Measurements from ENCODE around the gene CFAP300. TPM values are rescaled to one million over a fixed set of nuclear protein-coding genes. Genes with fewer than 3 reads are reported as not detected.
A peak's percentile ranks its signal among the peaks of the same experiment; 100 is the strongest.

CFAP300 gene
- polyA plus RNA-seq, 1 of the 3 experiments (the other 2 are of a cell fraction), result 1.5 TPM

GRCh38 chr11:102046841-102047240 lies 396 bp upstream of the CFAP300 start:
- Histone ChIP-seq H3K4me3 (ENCODE audit: low read depth in 2 of 2, low read length in 1 of 2) (peak overlapping the region; percentile 56), H3K27ac (ENCODE audit: low read depth in 2 of 2, low read length in 1 of 2) (peak overlapping the region in 1 of 2 experiments; percentile 54; a peak in 1 of 4 replicates), H2AFZ (ENCODE audit: low read depth) (peak overlapping the region; percentile 99), H3K79me2 (ENCODE audit: insufficient read depth) (no peaks in the 10 kb centered on the region), H4K20me1 (ENCODE audit: insufficient read depth) (no peaks in the 10 kb centered on the region), H3K9me3 (no peaks in the 10 kb centered on the region), H3K9ac (peak overlapping the region; percentile 66; the same call in 1 of the 2 replicates), H3K27me3 (ENCODE audit: insufficient read depth) (no peaks in the 10 kb centered on the region), H3K9me2 (no peaks in the 10 kb centered on the region), H3K36me3 (replicated peaks in 1 of 2; ENCODE audit: control insufficient read depth in 1 of 2, insufficient read depth in 2 of 2, low read length in 1 of 2) (no peaks in the 10 kb centered on the region), H3K4me2 (peak overlapping the region; percentile 82), H3F3A (replicated peaks; ENCODE audit: insufficient read depth) (no peaks in the 10 kb centered on the region), H3K4me1 (ENCODE audit: control insufficient read depth in 1 of 2, insufficient read depth in 2 of 2, low read depth in 1 of 2, low read length in 1 of 2) (no peaks in the 10 kb centered on the region; a peak in 1 of 4 replicates)
- POLR2A ChIA-PET, result no interaction called here
- 10% methylated on average over 4 of the region's 4 CpGs for WGBS (ENCODE audit: low lambda C conversion rate)
- no peak for DNase-seq
- TF ChIP-seq JUND (IDR thresholded peaks at IDR 0.05) (no peak), EZH2phosphoT487 (IDR thresholded peaks at IDR 0.05; ENCODE audit: borderline replicate concordance, low read depth) (no peak), CHD2 (IDR thresholded peaks at IDR 0.05; ENCODE audit: low read length, partially characterized antibody) (no peak), NRF1 (IDR thresholded peaks at IDR 0.05; ENCODE audit: low read depth, low read length) (no peak), TCF12 (IDR thresholded peaks at IDR 0.05) (no peak), RCOR1 (IDR thresholded peaks at IDR 0.05; ENCODE audit: low read length) (no peak), ZBTB33 (IDR thresholded peaks at IDR 0.05; ENCODE audit: borderline replicate concordance, low read depth) (no peak), MAX (IDR thresholded peaks at IDR 0.05; ENCODE audit: low read depth) (no peak), GABPA (IDR thresholded peaks at IDR 0.05; ENCODE audit: low read depth) (no peak), MXI1 (IDR thresholded peaks at IDR 0.05; ENCODE audit: low read depth, low read length) (no peak), POLR2AphosphoS5 (IDR thresholded peaks at IDR 0.05; ENCODE audit: low read depth, low read length) (no peak), FOXJ3 (CRISPR knock-in tag; IDR thresholded peaks at IDR 0.05) (no peak), SIN3A (IDR thresholded peaks at IDR 0.05; ENCODE audit: borderline replicate concordance, low read depth, low read length) (no peak), MEF2A (IDR thresholded peaks at IDR 0.05; ENCODE audit: borderline replicate concordance, low read depth) (no peak), USF1 (IDR thresholded peaks at IDR 0.05; ENCODE audit: borderline replicate concordance, low read depth) (no peak), PBX3 (IDR thresholded peaks at IDR 0.05) (no peak), EP300 (IDR thresholded peaks at IDR 0.05; ENCODE audit: borderline replicate concordance in 1 of 2, low read depth in 1 of 2, low read length in 1 of 2) (no peak), GATA2 (CRISPR knock-in tag; IDR thresholded peaks at IDR 0.05) (no peak), NFIC (IDR thresholded peaks at IDR 0.05; ENCODE audit: borderline replicate concordance) (no peak)
- CTCF ChIA-PET, result no interaction called here
